ENCODE data around the gene GAPDH.
A peak's percentile ranks its signal among the peaks of the same experiment; 100 is the strongest.
"Not testable (repeated sequence)": the region's sequence is repeated elsewhere in the genome, so short reads cannot be mapped to it uniquely, and the experiment has no call there.

The GAPDH gene

DNA sequence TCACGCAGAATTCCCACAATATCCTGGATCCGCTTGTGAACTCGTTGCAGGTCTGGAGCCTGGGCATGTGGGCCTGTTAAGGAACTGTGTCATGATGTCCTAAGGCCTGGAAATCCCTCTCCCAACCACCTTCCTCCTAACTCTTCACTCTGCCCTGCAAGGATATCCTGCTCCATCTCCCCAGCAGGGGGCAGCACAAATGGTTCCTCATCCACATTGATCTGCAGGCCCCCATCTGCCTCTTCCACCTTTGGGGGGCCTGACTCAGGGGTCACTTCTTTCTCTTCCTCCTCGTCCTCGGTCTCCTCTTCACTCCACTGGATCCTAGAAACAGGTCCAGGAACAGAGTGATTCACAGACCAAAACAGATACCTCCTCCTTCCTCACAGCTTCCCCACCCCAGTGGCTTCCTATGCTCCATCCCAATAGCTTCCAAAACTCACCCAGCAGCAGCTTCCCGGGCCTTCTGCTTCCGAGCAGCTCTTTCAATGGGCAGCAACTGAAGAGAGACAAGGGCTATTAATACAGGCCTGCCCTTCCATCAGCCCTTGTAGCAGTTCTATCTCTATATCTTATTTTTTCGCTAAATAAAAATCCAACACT lies 29.2 kb downstream of the GAPDH start:
- peak; percentile 29 for DNase-seq (ENCODE audit: low read depth)

GRCh38 chr12:6567112-6567670 lies 32.9 kb downstream of the GAPDH start:
- DNase-seq (ENCODE audit: low read depth), result no peak

- DNase-seq (ENCODE audit: low read depth), result no peak
Measured at GRCh38 chr12:6569312-6569711, 35.0 kb downstream of the GAPDH start.

DNA sequence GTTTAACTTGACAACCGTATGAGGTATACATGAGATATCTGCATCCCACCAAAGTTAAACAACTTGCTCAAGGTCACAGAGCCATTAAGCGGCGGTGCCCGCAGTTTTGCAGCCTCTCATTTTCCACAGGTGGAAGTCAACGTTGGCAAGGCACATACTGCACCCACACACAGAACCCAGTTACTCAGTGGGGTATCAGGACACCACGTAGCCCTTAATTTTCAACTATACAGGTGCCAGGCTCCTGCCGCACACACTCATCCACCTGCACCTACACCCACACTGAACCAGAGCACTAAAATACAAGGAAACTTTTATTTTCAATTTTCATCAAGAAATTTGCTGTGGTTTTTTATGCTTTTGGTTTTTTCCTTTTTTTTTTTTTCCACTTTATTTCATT lies 35.5 kb downstream of the GAPDH start:
- no peak for DNase-seq (ENCODE audit: low read depth)

DNA sequence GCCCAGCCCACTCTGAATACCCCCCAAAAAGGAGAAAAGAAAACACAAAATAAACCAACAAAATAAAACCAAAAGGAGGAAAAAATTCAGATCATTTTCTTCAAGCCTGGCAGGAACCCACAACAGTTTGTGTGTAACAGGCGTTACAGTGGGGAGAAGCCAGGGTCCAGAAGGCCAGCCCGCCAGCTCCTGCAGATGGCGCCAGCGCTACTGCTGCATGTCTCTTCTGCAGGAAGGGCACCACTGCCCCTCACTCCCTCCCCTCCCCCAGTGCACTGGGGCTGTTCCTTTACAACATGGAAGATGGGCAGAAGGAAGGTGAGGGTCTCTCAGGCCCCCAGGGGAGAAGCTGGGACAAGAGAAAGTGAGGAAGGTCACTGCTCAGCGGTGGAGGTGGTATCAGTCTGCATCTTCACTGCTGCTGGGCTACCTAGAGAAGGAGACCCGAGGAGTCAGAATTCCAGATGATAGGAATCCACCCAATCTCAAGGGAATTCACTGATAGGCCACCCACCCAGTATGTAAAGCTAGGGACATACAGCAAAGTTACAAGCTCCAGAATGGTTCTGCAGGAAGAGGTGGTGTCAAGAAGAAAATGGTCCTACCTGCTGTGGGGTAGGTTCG lies 36.1 kb downstream of the GAPDH start:
- DNase-seq (ENCODE audit: low read depth), result no peak

DNA sequence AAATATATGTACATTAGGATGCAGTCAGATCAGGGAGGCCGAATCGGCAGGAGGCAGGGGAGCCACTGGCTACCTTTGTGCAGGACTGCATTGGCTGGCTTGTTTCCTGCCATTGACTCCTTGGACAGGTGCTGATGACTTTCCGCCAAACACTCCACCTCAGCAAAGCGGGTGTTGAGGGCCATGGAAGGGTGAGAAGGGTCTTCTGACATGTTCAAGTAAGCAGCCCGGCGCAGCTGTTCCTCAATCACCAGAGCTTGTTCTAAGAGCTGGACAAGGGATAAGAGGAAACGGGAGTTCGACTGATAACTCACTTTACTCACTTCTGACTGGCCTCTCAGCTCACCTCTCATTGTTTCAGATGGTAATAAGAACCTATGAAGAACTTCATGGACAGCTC lies 38.7 kb downstream of the GAPDH start:
- no peak for DNase-seq (ENCODE audit: low read depth)

GRCh38 chr12:6574576-6575295 lies 40.4 kb downstream of the GAPDH start:
- no peak for DNase-seq (ENCODE audit: low read depth)

DNA sequence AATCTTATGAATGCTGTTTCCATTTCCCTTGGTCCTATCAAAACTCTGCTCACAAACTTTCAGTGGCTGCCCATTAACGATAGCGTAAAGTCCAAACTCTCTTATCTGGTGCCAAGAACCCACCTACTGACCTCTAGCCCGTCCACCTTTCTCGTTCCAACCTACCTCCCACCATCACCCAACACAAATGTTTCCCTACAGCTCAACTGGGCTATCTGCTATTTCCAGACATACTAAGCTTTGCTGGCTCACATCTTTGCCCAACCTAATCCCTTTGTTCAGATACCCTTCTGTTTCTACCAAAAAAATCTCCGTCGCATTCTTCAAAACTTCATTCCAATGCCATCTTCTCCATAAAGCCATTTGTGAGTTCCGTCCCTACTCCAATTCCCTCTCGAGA lies 41.3 kb downstream of the GAPDH start:
- no peak for DNase-seq (ENCODE audit: low read depth)

GRCh38 chr12:6582196-6582595 lies 47.9 kb downstream of the GAPDH start:
- DNase-seq (ENCODE audit: low read depth), result no peak

DNA sequence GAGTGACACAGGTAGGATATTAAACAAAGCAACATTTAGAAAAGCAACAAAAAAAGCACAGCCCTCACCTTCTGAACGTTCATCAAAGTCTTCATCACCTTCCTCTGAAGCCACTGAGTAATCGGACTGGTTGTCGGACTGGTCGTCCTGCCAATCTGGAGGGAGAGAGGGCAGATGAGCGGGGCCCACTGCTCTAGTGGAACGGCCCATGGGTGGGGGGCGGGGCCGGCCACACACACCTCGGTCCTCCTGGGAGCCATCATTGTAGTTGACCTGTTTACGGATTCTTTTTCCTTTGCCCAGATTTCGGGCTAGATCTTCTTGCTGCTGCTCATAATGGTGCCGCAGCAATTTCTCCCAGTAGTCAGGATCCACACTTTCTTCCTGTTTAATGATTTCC lies 48.6 kb downstream of the GAPDH start:
- DNase-seq (ENCODE audit: low read depth), result no peak

GRCh38 chr12:6584293-6584692 lies 50.0 kb downstream of the GAPDH start:
- no peak for DNase-seq (ENCODE audit: low read depth)

DNA sequence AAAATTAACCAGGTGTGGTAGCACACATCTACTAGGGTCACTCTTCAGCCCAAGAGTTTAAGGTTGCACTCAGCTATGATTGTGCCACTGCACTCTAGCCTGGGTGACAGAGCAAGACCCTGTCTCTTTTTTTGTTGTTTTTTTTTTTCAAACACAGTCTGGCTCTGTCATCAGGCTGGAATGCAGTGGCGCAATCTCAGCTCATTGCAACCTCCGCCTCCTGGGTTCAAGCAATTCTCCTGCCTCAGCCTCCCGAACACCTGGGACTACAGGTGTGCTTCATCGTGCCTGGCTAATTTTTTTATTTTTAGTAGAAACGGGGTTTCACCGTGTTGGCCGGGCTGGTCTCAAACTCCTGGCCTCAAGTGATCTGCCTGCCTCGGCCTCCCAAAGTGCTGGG lies 52.3 kb downstream of the GAPDH start:
- not testable (repeated sequence) for DNase-seq (ENCODE audit: low read depth)
